ENCODE data around the gene PHACTR3. TPM values are rescaled to one million over a fixed set of nuclear protein-coding genes. Genes with fewer than 3 reads are reported as not detected.
A peak's percentile ranks its signal among the peaks of the same experiment; 100 is the strongest.

Gene PHACTR3
- total and polyA plus RNA-seq, 10 donors: 1.4 to 15.0 (median 8.6) TPM

DNA sequence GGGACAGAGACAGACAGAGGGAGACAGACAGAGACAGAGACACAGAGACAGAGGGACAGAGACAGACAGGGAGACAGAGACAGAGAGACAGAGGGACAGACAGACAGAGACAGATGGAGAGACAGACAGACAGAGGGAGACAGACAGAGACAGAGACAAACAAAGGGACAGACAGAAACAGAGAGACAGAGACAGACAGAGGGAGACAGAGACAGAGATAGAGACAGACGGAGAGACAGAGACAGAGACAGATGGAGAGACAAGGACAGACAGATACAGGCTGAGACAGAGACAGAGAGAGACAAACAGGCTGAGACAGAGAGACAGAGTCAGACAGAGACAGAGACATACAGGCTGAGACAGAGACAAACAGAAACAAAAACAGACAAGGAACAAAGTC, 39.4 kb upstream of the PHACTR3 start:
- no peak for DNase-seq
- TF ChIP-seq, protein P1, sequence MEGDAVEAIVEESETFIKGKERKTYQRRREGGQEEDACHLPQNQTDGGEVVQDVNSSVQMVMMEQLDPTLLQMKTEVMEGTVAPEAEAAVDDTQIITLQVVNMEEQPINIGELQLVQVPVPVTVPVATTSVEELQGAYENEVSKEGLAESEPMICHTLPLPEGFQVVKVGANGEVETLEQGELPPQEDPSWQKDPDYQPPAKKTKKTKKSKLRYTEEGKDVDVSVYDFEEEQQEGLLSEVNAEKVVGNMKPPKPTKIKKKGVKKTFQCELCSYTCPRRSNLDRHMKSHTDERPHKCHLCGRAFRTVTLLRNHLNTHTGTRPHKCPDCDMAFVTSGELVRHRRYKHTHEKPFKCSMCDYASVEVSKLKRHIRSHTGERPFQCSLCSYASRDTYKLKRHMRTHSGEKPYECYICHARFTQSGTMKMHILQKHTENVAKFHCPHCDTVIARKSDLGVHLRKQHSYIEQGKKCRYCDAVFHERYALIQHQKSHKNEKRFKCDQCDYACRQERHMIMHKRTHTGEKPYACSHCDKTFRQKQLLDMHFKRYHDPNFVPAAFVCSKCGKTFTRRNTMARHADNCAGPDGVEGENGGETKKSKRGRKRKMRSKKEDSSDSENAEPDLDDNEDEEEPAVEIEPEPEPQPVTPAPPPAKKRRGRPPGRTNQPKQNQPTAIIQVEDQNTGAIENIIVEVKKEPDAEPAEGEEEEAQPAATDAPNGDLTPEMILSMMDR (IDR thresholded peaks at IDR 0.05 in 8 of 11, conservative IDR thresholded peaks at IDR 0.05 in 3 of 11): no peak
- TF ChIP-seq POLR2AphosphoS5 (IDR thresholded peaks at IDR 0.05) (no peak), POLR2A (IDR thresholded peaks at IDR 0.05) (no peak)
- intact Hi-C loops (cut with DNase I; ENCODE audit: low total_unique reads): no loop called here

DNA sequence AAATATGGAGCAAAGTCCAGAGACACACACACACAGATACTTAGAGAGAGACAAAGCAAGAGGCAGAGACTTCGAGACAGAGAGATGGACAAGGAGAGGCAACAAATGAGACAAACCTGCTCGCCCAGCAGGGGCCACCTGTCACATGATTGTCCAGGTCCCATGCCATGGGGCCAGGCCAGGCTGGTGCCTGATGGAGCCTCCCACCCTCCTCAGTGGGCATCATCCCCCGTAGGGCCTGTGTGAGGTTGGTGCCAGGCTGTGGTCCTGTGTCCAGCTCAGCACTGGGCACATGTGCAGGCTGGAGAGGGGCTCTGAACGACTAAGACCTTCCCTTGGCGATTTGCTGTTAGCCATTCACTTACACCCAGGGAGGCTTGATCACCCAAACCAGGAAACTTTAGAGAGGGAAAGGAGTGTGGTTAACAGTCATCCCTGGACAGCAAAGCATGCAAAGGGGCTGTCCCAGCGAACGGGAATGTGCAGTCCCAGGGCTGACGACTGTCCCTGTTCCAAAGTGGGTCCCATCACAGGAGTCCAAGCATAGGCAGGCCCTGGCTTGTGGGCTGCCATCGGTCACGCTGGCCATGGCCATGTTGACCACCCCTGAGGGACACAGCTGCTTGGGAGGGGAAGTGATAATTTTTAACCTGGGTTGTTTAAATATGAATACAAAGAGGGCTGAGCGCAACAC, 38.4 kb upstream of the PHACTR3 start:
- H3K4me3 ChIP-seq: no peak overlapping the region
- H3K27me3 ChIP-seq (replicated peaks in 1 of 7): peaks cover 0 to 37% (median 0%) of the 10 kb centered on the region in 7 donors
- 62 to 87% (median 83%) methylated on average over 11 of the region's 11 CpGs for WGBS, 5 donors
- no peaks in the 10 kb centered on the region for H3K9me3 ChIP-seq
- peak; percentile 69 for DNase-seq
- H3K36me3 ChIP-seq: no peaks in the 10 kb centered on the region
- intact Hi-C loops (cut with DNase I; ENCODE audit: low total_unique reads): no loop called here
- no peak overlapping the region for H3K27ac ChIP-seq
- no peaks in the 10 kb centered on the region for H3K4me1 ChIP-seq
- TF ChIP-seq, protein P1 (IDR thresholded peaks at IDR 0.05 in 8 of 11, conservative IDR thresholded peaks at IDR 0.05 in 3 of 11): no peak
- TF ChIP-seq POLR2AphosphoS5 (IDR thresholded peaks at IDR 0.05): no peak
- no peak for TF ChIP-seq POLR2A (IDR thresholded peaks at IDR 0.05)

More for the DNA sequence above, 39.4 kb upstream of the PHACTR3 start:
- Histone ChIP-seq H3K4me1 (no peaks in the 10 kb centered on the region), H3K9me3 (no peaks in the 10 kb centered on the region), H3K27ac (no peak overlapping the region), H3K36me3 (no peaks in the 10 kb centered on the region), H3K4me3 (no peak overlapping the region), H3K27me3 (replicated peaks in 1 of 7) (peaks cover 0 to 37% (median 0%) of the 10 kb centered on the region in 7 donors)
- 71 to 90% (median 76%) methylated on average over 1 of the region's 1 CpG for WGBS, 5 donors

DNA sequence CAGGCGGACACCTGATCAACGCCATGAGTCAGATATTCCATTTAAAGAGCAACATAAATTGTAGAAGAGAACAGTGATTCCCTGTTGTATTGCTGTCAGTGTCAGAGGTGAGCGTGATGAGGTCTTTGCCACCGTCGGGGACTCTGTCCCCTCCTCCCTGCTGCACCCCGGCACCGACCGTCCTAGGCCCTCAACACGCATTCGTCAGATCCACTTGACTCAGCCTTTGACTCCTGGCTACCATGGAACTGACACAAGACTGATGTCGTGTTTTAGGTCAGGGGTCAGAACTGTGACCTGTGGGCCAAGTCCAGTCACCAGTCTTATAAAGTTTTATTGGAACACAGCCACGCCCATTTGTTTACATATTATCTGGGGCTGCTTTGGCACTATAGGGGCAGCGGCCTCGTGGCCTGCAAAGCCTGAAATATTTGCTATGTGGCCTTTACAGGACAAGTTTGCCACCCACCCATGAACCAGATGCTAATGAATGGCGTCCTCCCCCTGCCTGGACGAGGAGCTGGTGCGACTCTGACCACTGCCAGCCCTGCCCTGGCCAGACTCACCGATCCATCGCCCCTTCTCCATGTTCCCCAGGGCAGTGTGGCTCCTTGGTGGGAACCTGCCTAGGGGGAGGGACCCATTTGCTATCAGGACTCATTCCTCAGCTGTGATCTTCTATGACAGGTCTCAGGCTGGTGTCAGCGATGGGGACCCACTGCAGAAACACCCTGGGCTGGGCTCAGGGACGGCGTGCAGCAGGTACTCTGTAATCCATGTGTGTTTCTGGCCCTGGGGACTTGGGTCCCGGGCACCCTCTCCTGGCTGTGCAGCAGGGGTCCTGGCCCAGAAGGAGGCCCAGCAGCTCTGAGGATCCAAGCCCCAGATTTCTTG, 37.5 kb upstream of the PHACTR3 start:
- DNase-seq: peak; percentile 66
- Histone ChIP-seq H3K9me3 (no peaks in the 10 kb centered on the region), H3K4me1 (peaks cover 0 to 8% (median 4%) of the 10 kb centered on the region in 6 donors), H3K36me3 (no peaks in the 10 kb centered on the region), H3K27me3 (replicated peaks in 1 of 7) (peaks cover 0 to 37% (median 3%) of the 10 kb centered on the region in 7 donors), H3K27ac (no peak overlapping the region), H3K4me3 (no peak overlapping the region)
- TF ChIP-seq, protein P1 (IDR thresholded peaks at IDR 0.05 in 8 of 11, conservative IDR thresholded peaks at IDR 0.05 in 3 of 11): no peak
- TF ChIP-seq POLR2AphosphoS5 (IDR thresholded peaks at IDR 0.05) (no peak), POLR2A (IDR thresholded peaks at IDR 0.05) (no peak)
- WGBS, 5 donors: 84 to 87% (median 85%) methylated on average over 23 of the region's 23 CpGs
- intact Hi-C loops (cut with DNase I; ENCODE audit: low total_unique reads): no loop called here

All from spleen (tissue), 11 donors.